ENCODE data around the gene PHETA1. TPM values are rescaled to one million over a fixed set of nuclear protein-coding genes. Genes with fewer than 3 reads are reported as not detected.

Gene PHETA1
- total and polyA plus RNA-seq, 2 experiments from 2014 or later: 7.9 to 12.9 TPM

- Histone ChIP-seq H2AFZ (no peak overlapping the region), H3K9ac (no peak overlapping the region), H4K20me1 (ENCODE audit: insufficient read depth) (no peaks in the 10 kb centered on the region), H3K79me2 (ENCODE audit: insufficient read depth) (no peaks in the 10 kb centered on the region), H3K4me1 (ENCODE audit: insufficient read depth) (peaks cover 12% of the 10 kb centered on the region), H3K27me3 (replicated peaks; ENCODE audit: insufficient read depth) (no peaks in the 10 kb centered on the region), H3K9me2 (ENCODE audit: insufficient read depth) (no peaks in the 10 kb centered on the region), H3K4me2 (ENCODE audit: unreplicated experiment) (no peak overlapping the region), H3K9me3 (ENCODE audit: low read depth) (no peaks in the 10 kb centered on the region), H3K4me3 (no peak overlapping the region), H3K27ac (no peak overlapping the region), H3K36me3 (ENCODE audit: low read depth) (no peaks in the 10 kb centered on the region), H3F3A (ENCODE audit: insufficient read depth) (peaks cover 30% of the 10 kb centered on the region)
- 91 to 93% methylated on average over 8 of the region's 8 CpGs for whole genome bisulfite sequencing, 2 experiments (ENCODE audit: low coverage in 1 of 2, low lambda C conversion rate in 2 of 2, missing lambda C conversion rate in 2 of 2)
- no peak for TF ChIP-seq EZH2phosphoT487 (IDR thresholded peaks at IDR 0.05; ENCODE audit: insufficient read depth, low read depth)
- in situ Hi-C loops (cut with MboI): no loop called here
- no peak for DNase-seq
These were observed 26.7 kb upstream of the PHETA1 start for GRCh38 chr12:111395336-111396187.

DNA sequence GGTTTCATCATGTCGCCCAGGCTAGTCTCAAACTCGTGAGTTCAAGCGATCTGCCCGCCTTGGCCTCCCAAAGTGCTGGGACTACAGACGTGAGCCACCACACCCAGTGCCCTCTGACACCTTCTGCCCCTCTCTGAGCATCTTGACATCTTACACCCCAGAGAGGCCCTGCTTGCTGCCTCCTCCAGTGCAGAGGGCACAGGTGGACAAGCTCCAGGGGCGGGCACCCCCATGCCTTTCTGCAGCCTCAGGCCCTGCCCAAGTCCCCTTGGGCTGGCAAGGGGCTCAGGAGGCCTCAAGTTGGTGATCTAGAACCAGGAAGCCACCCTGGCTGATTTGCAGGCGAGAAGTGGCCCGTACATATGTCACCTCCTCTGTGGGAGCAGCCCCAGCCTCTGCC lies 25.6 kb upstream of the PHETA1 start:
- 88 to 90% methylated on average over 8 of the region's 8 CpGs for WGBS, 2 experiments (ENCODE audit: low coverage in 1 of 2, low lambda C conversion rate in 2 of 2, missing lambda C conversion rate in 2 of 2)
- in situ Hi-C loops (cut with MboI): no loop called here
- no peaks in the 10 kb centered on the region for H3K27me3 ChIP-seq (replicated peaks; ENCODE audit: insufficient read depth)

DNA sequence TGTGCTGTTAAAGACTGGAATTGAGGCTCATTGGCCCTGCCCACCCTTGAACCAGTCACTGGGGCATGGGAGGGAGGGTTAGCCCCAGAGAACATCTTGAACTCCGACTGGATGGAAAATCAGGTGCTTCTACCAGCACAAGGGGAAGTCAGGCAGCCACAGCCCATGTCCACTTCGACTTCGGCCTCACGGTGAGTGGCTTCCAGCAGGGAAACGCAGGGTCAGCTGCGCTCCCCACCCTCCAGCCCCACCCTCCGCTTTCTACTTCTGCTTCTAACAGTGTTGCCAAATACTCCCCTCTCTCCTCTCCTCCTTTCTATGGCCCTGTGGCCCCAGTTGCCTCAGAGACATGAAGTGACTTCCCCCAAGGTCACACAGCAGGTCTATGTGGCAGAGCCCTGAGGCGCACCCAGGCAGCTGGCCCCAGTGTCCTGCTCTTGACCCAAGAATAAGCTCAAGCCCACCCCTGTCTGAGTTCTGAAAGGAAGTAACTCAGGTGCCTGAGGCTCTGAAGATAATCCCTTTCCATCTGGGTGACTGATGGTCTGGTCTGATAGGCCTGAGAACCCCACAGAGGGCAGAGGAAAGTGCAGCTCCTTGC lies 24.9 kb upstream of the PHETA1 start:
- H3K9me2 ChIP-seq (ENCODE audit: insufficient read depth): no peaks in the 10 kb centered on the region
- WGBS, 2 experiments (ENCODE audit: low coverage in 1 of 2, low lambda C conversion rate in 2 of 2, missing lambda C conversion rate in 2 of 2): 88 to 89% methylated on average over 8 of the region's 8 CpGs
- no peak overlapping the region for H3K9ac ChIP-seq
- H4K20me1 ChIP-seq (ENCODE audit: insufficient read depth): no peaks in the 10 kb centered on the region
- H3K4me1 ChIP-seq (ENCODE audit: insufficient read depth): peaks cover 12% of the 10 kb centered on the region; the same call in 1 of the 2 replicates
- H3K36me3 ChIP-seq (ENCODE audit: low read depth): no peaks in the 10 kb centered on the region
- no peaks in the 10 kb centered on the region for H3K9me3 ChIP-seq (ENCODE audit: low read depth)
- H2AFZ ChIP-seq: no peak overlapping the region
- no peaks in the 10 kb centered on the region for H3K79me2 ChIP-seq (ENCODE audit: insufficient read depth)
- H3K27me3 ChIP-seq (replicated peaks; ENCODE audit: insufficient read depth): no peaks in the 10 kb centered on the region
- H3K4me3 ChIP-seq: no peak overlapping the region
- no peak for DNase-seq
- H3K27ac ChIP-seq: no peak overlapping the region
- peaks cover 26% of the 10 kb centered on the region for H3F3A ChIP-seq (ENCODE audit: insufficient read depth)
- in situ Hi-C loops (cut with MboI): no loop called here
- H3K4me2 ChIP-seq (ENCODE audit: unreplicated experiment): no peak overlapping the region
- no peak for TF ChIP-seq EZH2 (IDR thresholded peaks at IDR 0.05; ENCODE audit: insufficient read depth, poor library complexity, severe bottlenecking)
- no peak for TF ChIP-seq EZH2phosphoT487 (IDR thresholded peaks at IDR 0.05; ENCODE audit: insufficient read depth, low read depth)

More for the DNA sequence above, 25.6 kb upstream of the PHETA1 start:
- no peaks in the 10 kb centered on the region for H3K9me2 ChIP-seq (ENCODE audit: insufficient read depth)
- peaks cover 30% of the 10 kb centered on the region for H3F3A ChIP-seq (ENCODE audit: insufficient read depth)
- TF ChIP-seq EZH2 (IDR thresholded peaks at IDR 0.05; ENCODE audit: insufficient read depth, poor library complexity, severe bottlenecking) (no peak), EZH2phosphoT487 (IDR thresholded peaks at IDR 0.05; ENCODE audit: insufficient read depth, low read depth) (no peak)
- H3K4me1 ChIP-seq (ENCODE audit: insufficient read depth): peaks cover 12% of the 10 kb centered on the region
- no peaks in the 10 kb centered on the region for H3K79me2 ChIP-seq (ENCODE audit: insufficient read depth)
- no peak overlapping the region for H3K4me3 ChIP-seq
- no peaks in the 10 kb centered on the region for H3K9me3 ChIP-seq (ENCODE audit: low read depth)
- no peak overlapping the region for H3K9ac ChIP-seq
- no peak overlapping the region for H3K4me2 ChIP-seq (ENCODE audit: unreplicated experiment)
- no peaks in the 10 kb centered on the region for H4K20me1 ChIP-seq (ENCODE audit: insufficient read depth)
- DNase-seq: no peak
- no peaks in the 10 kb centered on the region for H3K36me3 ChIP-seq (ENCODE audit: low read depth)
- H2AFZ ChIP-seq: no peak overlapping the region
- H3K27ac ChIP-seq: no peak overlapping the region

DNA sequence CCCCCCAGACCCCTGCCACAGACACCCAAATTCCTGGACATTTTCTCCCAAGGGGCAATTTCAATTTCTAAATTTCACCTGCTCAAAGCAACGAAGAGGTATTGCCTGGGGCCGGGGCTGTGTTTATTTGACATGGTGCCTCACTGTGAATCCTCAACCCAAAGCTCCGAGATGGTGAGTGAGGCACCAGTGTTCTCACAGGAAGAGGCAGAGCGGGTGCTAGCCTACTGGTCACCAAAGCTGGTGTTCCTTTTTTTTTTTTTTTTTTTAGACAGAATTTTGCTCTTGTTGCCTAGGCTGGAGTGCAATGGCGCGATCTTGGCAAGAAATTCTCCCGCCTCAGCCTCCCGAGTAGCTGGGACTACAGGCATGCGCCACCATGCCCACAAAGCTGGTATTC lies 22.0 kb upstream of the PHETA1 start:
- 80 to 85% methylated on average over 9 of the region's 9 CpGs for WGBS, 2 experiments (ENCODE audit: low coverage in 1 of 2, low lambda C conversion rate in 2 of 2, missing lambda C conversion rate in 2 of 2)
- in situ Hi-C loops (cut with MboI): no loop called here
- H3K4me3 ChIP-seq: no peak overlapping the region
- H3K9me3 ChIP-seq (ENCODE audit: low read depth): no peaks in the 10 kb centered on the region
- no peaks in the 10 kb centered on the region for H3K36me3 ChIP-seq (ENCODE audit: low read depth)
- no peak overlapping the region for H3K9ac ChIP-seq
- 0 out of 2 replicates have a peak, but pooled peaks cover 2% of the 10 kb centered on the region for H3F3A ChIP-seq (ENCODE audit: insufficient read depth)
- no peaks in the 10 kb centered on the region for H3K4me1 ChIP-seq (ENCODE audit: insufficient read depth)
- no peaks in the 10 kb centered on the region for H3K79me2 ChIP-seq (ENCODE audit: insufficient read depth)
- H3K9me2 ChIP-seq (ENCODE audit: insufficient read depth): no peaks in the 10 kb centered on the region
- no peak overlapping the region for H3K4me2 ChIP-seq (ENCODE audit: unreplicated experiment)
- no peak overlapping the region for H2AFZ ChIP-seq
- DNase-seq: no peak
- no peak overlapping the region for H3K27ac ChIP-seq
- H3K27me3 ChIP-seq (replicated peaks; ENCODE audit: insufficient read depth): no peaks in the 10 kb centered on the region
- no peaks in the 10 kb centered on the region for H4K20me1 ChIP-seq (ENCODE audit: insufficient read depth)
- no peak for TF ChIP-seq EZH2 (IDR thresholded peaks at IDR 0.05; ENCODE audit: insufficient read depth, poor library complexity, severe bottlenecking)
- no peak for TF ChIP-seq EZH2phosphoT487 (IDR thresholded peaks at IDR 0.05; ENCODE audit: insufficient read depth, low read depth)

All from GM23248 (cell line).